GM21515 (cell line): ENCODE data around the gene AKR1C3.
"Not testable (repeated sequence)": the region's sequence is repeated elsewhere in the genome, so short reads cannot be mapped to it uniquely, and the experiment has no call there.

ENCODE experiments used
- ATAC-seq: cut with Tn5 transposase; IDR thresholded peaks from one replicate; pipeline ENCODE4 v1.9.1; 2021; ENCODE audit not compliant: unreplicated experiment

The AKR1C3 gene

DNA sequence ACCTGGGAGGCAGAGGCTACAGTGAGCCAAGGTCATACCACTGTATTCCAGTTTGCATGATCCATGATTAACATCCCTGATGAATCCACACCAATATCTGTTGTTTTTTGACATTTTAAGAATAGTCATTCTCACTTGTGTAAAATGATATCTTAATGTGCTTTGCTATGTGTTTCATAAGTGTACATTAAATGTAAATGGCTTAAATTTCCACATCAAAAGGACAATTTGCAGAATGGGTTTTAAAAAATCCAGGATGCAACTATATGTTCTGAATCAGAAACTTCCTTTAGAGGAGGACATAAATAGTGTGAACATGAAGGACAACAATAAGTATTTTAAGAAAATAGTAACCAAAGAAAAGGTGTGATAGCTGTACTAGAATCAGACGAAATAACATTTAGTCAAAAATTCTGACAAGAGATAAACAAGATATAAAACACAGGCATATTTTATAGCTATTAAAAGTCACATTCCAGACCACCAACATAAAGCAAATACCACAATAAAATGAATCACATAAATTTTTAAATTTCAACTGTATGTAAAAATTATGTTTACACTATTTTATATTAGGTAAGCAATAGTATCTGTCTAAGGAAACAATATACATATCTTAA lies 42.4 kb downstream of the AKR1C3 start:
- no peak for ATAC-seq

DNA sequence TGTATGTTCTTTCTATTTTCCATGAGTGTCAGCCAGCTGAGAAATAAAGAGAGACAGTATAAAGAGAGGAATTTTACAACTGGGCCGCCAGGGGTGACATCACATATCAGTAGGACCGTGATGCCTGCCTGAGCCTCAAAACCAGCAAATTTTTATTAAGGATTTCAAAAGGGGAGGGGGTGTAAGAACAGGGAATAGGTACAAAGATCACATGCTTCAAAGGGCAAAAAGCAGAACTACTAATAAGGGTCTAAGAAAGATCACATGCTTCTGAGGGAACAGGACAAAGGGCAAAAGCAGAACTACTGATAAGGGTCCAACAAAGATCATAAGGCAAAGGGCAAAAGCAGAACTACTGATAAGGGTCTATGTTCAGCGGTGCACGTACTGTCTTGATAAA lies 43.5 kb downstream of the AKR1C3 start:
- ATAC-seq = not testable (repeated sequence)

DNA sequence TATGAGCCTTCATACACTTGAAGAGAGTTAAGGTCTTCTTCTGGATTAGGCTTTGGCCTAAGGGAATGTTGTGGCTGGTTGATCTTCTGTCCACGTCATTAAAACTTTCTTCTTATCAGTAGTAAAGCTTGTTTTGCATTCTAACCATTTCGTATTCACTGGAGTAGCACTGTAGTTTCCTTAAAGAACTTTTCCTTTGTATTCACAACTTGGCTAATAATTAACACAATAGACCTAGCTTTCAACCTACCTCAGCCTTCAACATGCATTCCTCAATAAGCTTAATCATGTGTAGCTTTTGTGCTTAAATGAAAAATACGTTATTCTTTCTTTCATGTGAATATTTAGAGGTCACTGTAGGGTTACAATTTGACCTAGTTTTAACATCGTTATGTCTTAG lies 48.0 kb downstream of the AKR1C3 start:
- ATAC-seq = no peak

DNA sequence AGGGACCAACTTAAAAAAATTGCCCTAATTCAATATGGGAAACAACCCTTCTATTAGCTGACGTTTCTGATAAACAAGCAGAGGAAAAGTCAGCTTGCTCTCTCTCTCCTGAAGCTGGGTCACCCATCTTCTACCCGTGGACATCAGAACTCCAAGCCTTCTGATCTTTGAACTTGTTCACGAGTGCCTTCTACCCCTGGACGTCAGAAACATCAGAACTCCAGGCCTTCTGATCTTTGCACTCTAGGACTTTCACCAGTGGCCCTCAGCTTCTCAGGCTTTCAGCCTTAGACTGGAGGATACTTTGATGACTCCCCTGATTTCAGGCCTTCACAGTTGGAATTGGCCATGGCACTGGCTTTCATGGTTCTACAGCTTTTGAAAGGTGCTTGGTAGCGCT lies 48.9 kb downstream of the AKR1C3 start:
- no peak for ATAC-seq

DNA sequence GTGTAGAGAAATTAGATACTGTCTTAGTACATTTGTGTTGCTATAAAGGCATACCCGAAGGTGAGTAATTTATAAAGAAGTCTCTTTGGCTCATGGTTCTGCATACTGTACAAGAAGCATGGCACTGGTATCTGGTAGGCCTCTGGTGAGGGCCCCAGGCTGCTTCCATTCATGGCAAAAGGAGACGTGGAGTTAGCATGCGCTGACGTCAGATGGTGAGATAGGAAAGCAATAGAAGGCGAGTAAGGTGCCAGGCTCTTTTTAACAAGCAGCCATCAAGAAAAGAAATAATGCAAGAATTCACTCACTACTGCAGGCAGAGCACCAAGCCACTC lies 52.7 kb downstream of the AKR1C3 start:
- ATAC-seq = no peak

DNA sequence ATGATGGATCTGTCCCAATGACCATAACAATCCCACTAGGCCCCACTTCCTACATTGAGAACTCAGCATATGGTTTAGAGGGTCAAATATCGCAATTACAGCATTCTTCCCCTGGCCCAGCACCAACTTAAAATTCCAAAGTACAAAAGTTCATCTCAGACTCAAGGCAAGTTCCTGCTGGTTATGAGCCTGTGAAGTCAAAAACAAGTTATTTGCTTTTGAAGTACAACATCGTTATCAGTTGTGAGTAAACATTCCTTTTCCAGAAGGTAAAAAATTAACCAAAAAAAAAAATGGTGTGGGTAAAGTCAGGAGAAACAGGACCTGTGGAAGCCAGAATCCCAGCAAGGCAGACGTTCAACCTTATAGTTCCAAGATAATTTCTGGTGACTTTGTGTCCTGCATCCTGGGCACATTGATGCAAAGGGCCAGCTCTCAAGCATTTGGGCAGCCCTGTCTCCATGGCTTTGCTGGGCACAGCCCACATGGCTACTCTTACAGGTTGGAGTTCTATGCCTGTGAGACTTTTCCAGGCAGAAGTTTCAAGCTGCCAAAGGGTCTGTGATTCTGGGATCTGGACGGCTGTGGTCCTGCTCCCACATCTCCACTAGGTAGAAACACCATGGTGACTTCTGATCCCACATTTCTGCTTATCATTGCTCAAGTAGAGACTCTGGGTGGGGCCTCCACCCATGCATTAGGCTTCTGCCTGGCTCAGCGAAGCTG lies 53.2 kb downstream of the AKR1C3 start:
- no peak for ATAC-seq

DNA sequence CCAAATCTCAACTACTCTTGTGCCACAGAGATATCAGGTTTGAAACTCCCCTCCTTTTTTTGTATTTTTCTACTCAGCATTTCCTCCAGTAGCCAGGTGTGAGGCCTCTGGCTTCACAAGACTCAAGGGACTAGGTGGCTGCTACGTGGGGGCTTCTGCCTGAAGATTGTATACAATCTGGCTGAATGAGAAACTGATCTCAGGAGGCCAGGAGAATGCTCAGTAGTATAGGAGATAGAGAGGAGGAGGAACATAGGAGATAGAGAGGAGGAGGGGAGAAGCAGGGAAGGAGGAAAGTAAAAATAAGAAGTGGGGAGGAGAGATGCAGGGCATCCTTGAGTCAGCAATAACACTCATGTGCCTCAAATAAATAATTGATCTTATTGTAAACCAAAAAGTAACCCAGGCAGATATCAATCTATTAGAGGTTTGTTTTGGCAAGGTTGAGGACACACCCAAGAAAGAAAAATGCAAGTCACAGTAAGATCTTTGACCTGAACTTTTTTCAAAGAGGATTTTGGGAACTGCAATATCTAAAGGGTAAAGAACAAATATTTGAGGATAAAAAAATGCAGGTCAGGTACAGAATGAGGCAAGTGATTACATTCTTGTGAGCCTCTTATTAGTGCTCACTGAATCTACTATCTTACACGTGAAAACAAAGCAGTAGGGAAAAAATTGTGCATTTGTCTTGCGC lies 53.9 kb downstream of the AKR1C3 start:
- no peak for ATAC-seq

DNA sequence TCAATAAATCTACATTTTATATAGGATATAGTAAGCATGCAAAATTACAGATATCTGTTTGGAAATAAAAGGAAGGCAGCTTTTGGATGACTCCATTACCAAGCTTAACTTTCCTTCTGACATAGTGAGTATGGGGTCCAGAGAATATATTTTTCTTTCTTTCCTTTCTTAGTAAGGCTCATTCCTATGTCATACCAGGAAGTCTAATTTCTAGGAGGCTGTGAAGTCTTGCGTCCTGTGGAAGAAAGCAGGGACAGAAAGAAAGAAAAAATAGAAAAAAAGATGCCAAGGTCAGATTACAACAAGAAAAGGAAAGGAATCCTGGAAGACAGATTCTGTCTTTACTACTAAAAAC lies 54.4 kb downstream of the AKR1C3 start:
- no peak for ATAC-seq

DNA sequence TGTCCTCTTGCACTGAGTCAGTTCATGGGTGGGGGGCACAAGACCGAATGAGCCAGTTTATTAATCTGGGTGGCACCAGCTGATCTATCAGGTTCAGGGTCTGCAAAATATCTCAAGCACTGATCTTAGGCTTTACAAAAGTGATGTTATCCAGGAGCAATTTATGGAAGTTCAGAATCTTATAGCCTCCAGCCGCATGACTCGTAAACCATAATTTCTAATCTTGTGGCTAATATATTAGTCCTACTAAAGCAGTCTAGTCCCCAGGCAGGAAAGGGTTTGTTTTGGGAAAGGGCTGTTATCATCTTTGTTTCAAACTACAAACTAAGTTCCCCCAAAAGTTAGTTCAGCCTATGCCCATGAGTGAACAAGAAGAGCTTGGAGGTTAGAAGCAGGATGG lies 56.9 kb downstream of the AKR1C3 start:
- no peak for ATAC-seq

DNA sequence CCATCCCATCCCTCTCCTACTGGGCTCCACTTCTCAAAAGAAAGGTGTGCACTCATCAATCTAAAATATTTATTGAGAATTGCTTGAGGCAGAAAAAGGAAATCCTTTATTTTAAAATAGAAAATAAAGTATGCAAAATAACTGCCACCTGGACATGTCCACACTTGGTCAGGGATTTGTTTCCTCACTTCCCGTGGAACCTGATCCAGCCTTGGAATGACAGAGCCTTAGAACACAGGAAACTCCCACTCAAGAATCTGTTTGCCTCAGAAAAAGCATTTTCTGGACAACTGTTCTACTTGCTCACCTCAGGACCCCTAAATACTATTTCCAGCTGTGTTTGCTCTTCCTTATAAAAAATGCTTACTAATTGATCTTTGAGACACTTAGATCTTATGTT lies 61.7 kb downstream of the AKR1C3 start:
- ATAC-seq = no peak
